H1 (cell line): ENCODE results near the gene IL31RA. TPM values are rescaled to one million over a fixed set of nuclear protein-coding genes. Genes with fewer than 3 reads are reported as not detected.

Source experiments
- CTCF ChIA-PET: fragments of 300-600 bp; sonication (Branson Sonifier 250); formaldehyde crosslinking; loops from one replicate; lab custom pipeline; 2021; ENCODE audit not compliant: partially characterized antibody; lab: Charles Lee
- POLR2A ChIA-PET: fragments of 300-600 bp; sonication (Branson Sonifier 250); formaldehyde crosslinking; loops from one replicate; lab custom pipeline; 2021; ENCODE audit warnings: inconsistent platforms; ENCODE audit not compliant: partially characterized antibody; lab: Charles Lee
- DNase-seq, 2 experiments: peaks; one replicate each; pipeline versions ENCODE4 v3.0.0 to v3.0.0-alpha.2; 2010 to 2022; ENCODE audit warnings: low spot score in 2 of 2, low read depth in 1 of 2, mixed read lengths in 1 of 2
- FAIRE-seq: peaks from 2 replicates; lab custom pipeline; 2011; peaks lifted over from hg19 to GRCh38; lab: Jason Lieb, UNC
- H2AFZ ChIP-seq: 2 replicates; pipeline ENCODE4 v1.8.1; 2012; ENCODE audit warnings: low read length, inconsistent platforms
- H2AK5ac ChIP-seq: 2 replicates; pipeline ENCODE4 v1.6.1; 2013; ENCODE audit warnings: low read depth, low read length
- H2BK120ac ChIP-seq: replicated peaks from 2 replicates; pipeline ENCODE3; 2013; ENCODE audit warnings: low read depth, low read length, inconsistent platforms
- H2BK12ac ChIP-seq: 2 replicates; pipeline ENCODE4 v1.6.1; 2013; ENCODE audit warnings: low read depth, low read length
- H2BK15ac ChIP-seq: 2 replicates; pipeline ENCODE4 v1.6.1; 2013; ENCODE audit warnings: low read length
- H2BK20ac ChIP-seq: 2 replicates; pipeline ENCODE4 v1.6.1; 2013; ENCODE audit warnings: low read length
- H2BK5ac ChIP-seq: 2 replicates; pipeline ENCODE4 v1.6.1; 2013; ENCODE audit warnings: low read depth, low read length
- H3K14ac ChIP-seq: 2 replicates; pipeline ENCODE4 v1.6.1; 2013; ENCODE audit warnings: inconsistent platforms; ENCODE audit not compliant: insufficient read length
- H3K18ac ChIP-seq: 2 replicates; pipeline ENCODE4 v1.6.1; 2013; ENCODE audit warnings: low read length; ENCODE audit errors: extremely low read depth
- H3K23ac ChIP-seq: 2 replicates; pipeline ENCODE4 v1.6.1; 2013; ENCODE audit warnings: inconsistent platforms; ENCODE audit not compliant: insufficient read length
- H3K23me2 ChIP-seq: 2 replicates; pipeline ENCODE4 v1.6.1; 2013; ENCODE audit warnings: low read depth, low read length
- H3K27ac ChIP-seq: 2 replicates; pipeline ENCODE4 v1.6.1; 2011; ENCODE audit warnings: low read depth, low read length, inconsistent platforms
- H3K27me3 ChIP-seq, 4 experiments: replicated peaks in 1 of 4; 1 replicate in 1 of 4; 2 replicates in 3 of 4; pipeline versions ENCODE4 v1.6.1 to v1.8.1; 2011 to 2013; ENCODE audit warnings: low read length in 3 of 4, mild to moderate bottlenecking in 3 of 4, inconsistent platforms in 2 of 4, mixed read lengths in 2 of 4, moderate library complexity in 1 of 4; ENCODE audit not compliant: control insufficient read depth in 3 of 4, insufficient read depth in 3 of 4; ENCODE audit errors: extremely low read depth in 1 of 4
- H3K36me3 ChIP-seq, 4 experiments: 2 replicates each; pipeline versions ENCODE4 v1.6.1 to v1.8.1; 2011 to 2013; ENCODE audit warnings: mild to moderate bottlenecking in 4 of 4, low read length in 3 of 4, moderate library complexity in 2 of 4, control low read depth in 1 of 4, inconsistent platforms in 1 of 4; ENCODE audit not compliant: insufficient read depth in 4 of 4, control insufficient read depth in 2 of 4
- H3K4ac ChIP-seq: replicated peaks from 2 replicates; pipeline ENCODE3; 2013; ENCODE audit warnings: low read length, low read depth, mixed read lengths, inconsistent platforms; ENCODE audit not compliant: insufficient read length
- H3K4me1 ChIP-seq, 4 experiments: replicated peaks in 1 of 4; 1 replicate in 1 of 4; 2 replicates in 3 of 4; pipeline versions ENCODE4 v1.6.1 to v1.8.1; 2011 to 2013; ENCODE audit warnings: low read length in 3 of 4, inconsistent platforms in 2 of 4, mixed read lengths in 1 of 4; ENCODE audit not compliant: insufficient read depth in 4 of 4, control insufficient read depth in 3 of 4
- H3K4me2 ChIP-seq, 2 experiments: 2 replicates each; pipeline versions ENCODE4 v1.6.1 to v1.8.1; 2011 to 2013; ENCODE audit warnings: low read depth in 2 of 2, low read length in 2 of 2, control low read depth in 1 of 2, inconsistent platforms in 1 of 2, mild to moderate bottlenecking in 1 of 2; ENCODE audit not compliant: insufficient read depth in 1 of 2
- H3K4me3 ChIP-seq, 4 experiments: fragments of 200-600, 300-600 bp in 1 of 4; sonication (generic), shearing (Covaris generic), sonication (Bioruptor Twin) in 1 of 4; 2 replicates each; pipeline versions ENCODE4 v1.5.1 to v1.8.1; 2011 to 2016; ENCODE audit warnings: low read length in 4 of 4, low read depth in 3 of 4, control low read depth in 2 of 4, inconsistent platforms in 2 of 4, mild to moderate bottlenecking in 2 of 4, mixed read lengths in 1 of 4, moderate library complexity in 1 of 4; ENCODE audit not compliant: insufficient read depth in 2 of 4; ENCODE audit errors: extremely low read depth in 1 of 4
- H3K56ac ChIP-seq: replicated peaks from 2 replicates; pipeline ENCODE3; 2013; ENCODE audit warnings: low read depth, mild to moderate bottlenecking, mixed read lengths, low read length, inconsistent platforms; ENCODE audit not compliant: insufficient read length
- H3K79me1 ChIP-seq: 2 replicates; pipeline ENCODE4 v1.6.1; 2013; ENCODE audit warnings: low read depth, low read length, control low read depth
- H3K79me2 ChIP-seq, 2 experiments: 2 replicates each; pipeline versions ENCODE4 v1.6.1 to v1.8.1; 2012 to 2013; ENCODE audit warnings: low read length in 2 of 2, mild to moderate bottlenecking in 2 of 2, inconsistent platforms in 1 of 2; ENCODE audit not compliant: insufficient read depth in 2 of 2, control insufficient read depth in 1 of 2
- H3K9ac ChIP-seq, 4 experiments: replicated peaks in 1 of 4; 1 replicate in 1 of 4; 2 replicates in 3 of 4; pipeline versions ENCODE4 v1.6.1 to v1.8.1; 2011 to 2013; ENCODE audit warnings: low read depth in 3 of 4, low read length in 3 of 4, control low read depth in 2 of 4, mild to moderate bottlenecking in 2 of 4, moderate library complexity in 2 of 4, inconsistent platforms in 1 of 4; ENCODE audit errors: extremely low read depth in 1 of 4
- H3K9me3 ChIP-seq, 2 experiments: 2 replicates each; pipeline versions ENCODE4 v1.6.1 to v1.8.1; 2012 to 2013; ENCODE audit warnings: mild to moderate bottlenecking in 2 of 2, moderate library complexity in 2 of 2, control low read depth in 1 of 2, inconsistent platforms in 1 of 2, low read depth in 1 of 2, low read length in 1 of 2, mixed read lengths in 1 of 2; ENCODE audit not compliant: insufficient read depth in 2 of 2
- H4K20me1 ChIP-seq, 2 experiments: replicated peaks in 1 of 2; 2 replicates each; pipeline versions ENCODE3 to v1.8.1; 2011 to 2013; ENCODE audit warnings: inconsistent platforms in 2 of 2, low read length in 2 of 2, mild to moderate bottlenecking in 1 of 2; ENCODE audit not compliant: insufficient read depth in 2 of 2, control insufficient read depth in 1 of 2
- H4K5ac ChIP-seq: 2 replicates; pipeline ENCODE4 v1.6.1; 2013; ENCODE audit warnings: low read length, low read depth, mixed read lengths, inconsistent platforms; ENCODE audit not compliant: insufficient read length
- H4K8ac ChIP-seq: 2 replicates; pipeline ENCODE4 v1.8.0; 2013; ENCODE audit warnings: mild to moderate bottlenecking, moderate library complexity, low read length, inconsistent platforms; ENCODE audit not compliant: insufficient read depth; ENCODE audit errors: extremely low read depth
- H4K91ac ChIP-seq: replicated peaks from 2 replicates; pipeline ENCODE3; 2013; ENCODE audit warnings: low read length, mixed read lengths, inconsistent platforms; ENCODE audit not compliant: insufficient read length
- EGR1 ChIP-seq: IDR thresholded peaks from 2 replicates; pipeline ENCODE4 v1.6.1; 2011; ENCODE audit warnings: low read depth, low read length, borderline replicate concordance
- WGBS, 2 experiments: shearing (Covaris generic) in 1 of 2; methylation state at CpG; one replicate each; pipeline versions ENCODE4 v1.1.6 to v1.1.7; 2013 to 2015; ENCODE audit warnings: low lambda C conversion rate in 2 of 2, mixed read lengths in 2 of 2, inconsistent platforms in 1 of 2, low coverage in 1 of 2, missing lambda C conversion rate in 1 of 2; ENCODE audit not compliant: insufficient replicate concordance in 2 of 2, insufficient coverage in 1 of 2, insufficient read length in 1 of 2; ENCODE audit errors: extremely low coverage in 1 of 2, missing lambda C conversion rate in 1 of 2; 5-methylcytosine and 5-hydroxymethylcytosine counted together
- polyA plus RNA-seq, 7 experiments: library from polyadenylated mRNA; depleted of rRNA in 3 of 7; stranded (reverse) in 5 of 7; unstranded in 2 of 7; fragments of >200 nt in 5 of 7; fragments of 200-250 nt in 2 of 7; gene quantifications; 1 replicate in 5 of 7; 2 replicates in 1 of 7; 4 replicates in 1 of 7; pipeline versions ENCODE4 v1.2.1 to v1.2.3, GENCODE V29; 2011 to 2013; ENCODE audit warnings: missing spikeins in 2 of 7, mixed read lengths in 2 of 7
- total RNA-seq: library from RNA; stranded (reverse); fragmentation: NEBNext Ultra II Directional; extraction: Animal tissue kit (Norgen Biotek cat#: 25700); gene quantifications from 2 replicates; pipeline ENCODE4 v1.2.1, GENCODE V29; 2021

IL31RA gene
- total and polyA plus RNA-seq, 2 of the 8 experiments (the other 6 are each of a cell fraction or from before 2014, with no cell fraction given): not detected

GRCh38 chr5:55904152-55904551 is 53.0 kb downstream of the IL31RA start:
- H3K18ac ChIP-seq: no peak overlapping the region
- WGBS, 2 experiments: 97% methylated on average over 3 of the region's 3 CpGs; no CpG with 5 or more reads in 1 of the 2 experiments
- no peak overlapping the region for H3K4me2 ChIP-seq
- no peak overlapping the region for H2BK20ac ChIP-seq
- no peaks in the 10 kb centered on the region for H3K36me3 ChIP-seq
- H2BK12ac ChIP-seq: no peak overlapping the region
- H2BK15ac ChIP-seq: no peak overlapping the region
- no peak overlapping the region for H3K4me3 ChIP-seq
- H3K9ac ChIP-seq: no peak overlapping the region
- no peaks in the 10 kb centered on the region for H3K9me3 ChIP-seq
- no peaks in the 10 kb centered on the region; a peak in 1 of 7 replicates for H3K27me3 ChIP-seq
- H3K79me1 ChIP-seq: no peaks in the 10 kb centered on the region
- FAIRE-seq (no peak), DNase-seq (no peak)
- no peaks in the 10 kb centered on the region for H3K79me2 ChIP-seq
- H2AK5ac ChIP-seq: no peak overlapping the region
- H2BK5ac ChIP-seq: no peak overlapping the region
- H4K8ac ChIP-seq: no peak overlapping the region
- CTCF ChIA-PET: no interaction called here
- no peak overlapping the region for H4K5ac ChIP-seq
- no peak overlapping the region for H3K14ac ChIP-seq
- no peak overlapping the region for H3K27ac ChIP-seq
- H3K4me1 ChIP-seq: no peaks in the 10 kb centered on the region
- H4K91ac ChIP-seq: no peak overlapping the region
- TF ChIP-seq EGR1: no peak
- no peak overlapping the region for H3K23ac ChIP-seq
- no peak overlapping the region for H2BK120ac ChIP-seq
- no peak overlapping the region for H3K4ac ChIP-seq
- no peaks in the 10 kb centered on the region for H3K23me2 ChIP-seq
- POLR2A ChIA-PET: interaction anchor here (1.2 kb wide), 1 partner anchor 10 kb away, joined by 4 read pairs; no protein-coding TSS in a partner anchor
- H2AFZ ChIP-seq: no peak overlapping the region
- no peak overlapping the region for H3K56ac ChIP-seq
- no peaks in the 10 kb centered on the region for H4K20me1 ChIP-seq
